NCI-H2029 treated with DMSO at 0.1 percent for 48 hours (cell line): ENCODE results near the gene WDR27.

Experiments used
- DNase-seq: peaks from one replicate; lab custom pipeline; 2025; lab: John Stamatoyannopoulos, UW

The WDR27 gene

GRCh38 chr6:169564453-169565240, 137.2 kb downstream of the WDR27 start:
- no peak for DNase-seq

GRCh38 chr6:169561665-169562064, 140.2 kb downstream of the WDR27 start:
- no peak for DNase-seq

GRCh38 chr6:169559592-169559991, 142.2 kb downstream of the WDR27 start:
- DNase-seq, result no peak

GRCh38 chr6:169558774-169559441, 142.9 kb downstream of the WDR27 start:
- no peak for DNase-seq

GRCh38 chr6:169558378-169558773, 143.5 kb downstream of the WDR27 start:
- no peak for DNase-seq

- no peak for DNase-seq
These were observed 143.9 kb downstream of the WDR27 start for GRCh38 chr6:169557887-169558286.

GRCh38 chr6:169556758-169557548, 144.9 kb downstream of the WDR27 start:
- DNase-seq, result no peak

GRCh38 chr6:169555971-169556617, 145.7 kb downstream of the WDR27 start:
- no peak for DNase-seq

- no peak for DNase-seq
These were observed 155.8 kb downstream of the WDR27 start for GRCh38 chr6:169545982-169546381.

- DNase-seq, result no peak
These were observed 158.1 kb downstream of the WDR27 start for GRCh38 chr6:169543704-169544103.

- no peak for DNase-seq
These were observed 159.3 kb downstream of the WDR27 start for GRCh38 chr6:169542491-169542890.

- no peak for DNase-seq
These were observed 162.5 kb downstream of the WDR27 start for GRCh38 chr6:169539176-169539897.

- DNase-seq, result peak; percentile 71
These were observed 165.2 kb downstream of the WDR27 start for GRCh38 chr6:169536446-169537170.

GRCh38 chr6:169534039-169534421, 167.8 kb downstream of the WDR27 start:
- no peak for DNase-seq

- no peak for DNase-seq
These were observed 168.4 kb downstream of the WDR27 start for GRCh38 chr6:169533301-169534038.

- no peak for DNase-seq
These were observed 171.1 kb downstream of the WDR27 start for GRCh38 chr6:169530752-169531123.

GRCh38 chr6:169529931-169530751, 171.7 kb downstream of the WDR27 start:
- DNase-seq, result peak; percentile 87

GRCh38 chr6:169528755-169529154, 173.1 kb downstream of the WDR27 start:
- DNase-seq, result no peak

- no peak for DNase-seq
These were observed 174.5 kb downstream of the WDR27 start for GRCh38 chr6:169527306-169527705.
